ENCODE data around the gene ZNF282.

- TF ChIP-seq POLR2A (IDR thresholded peaks at IDR 0.05) (no peak), POLR2AphosphoS5 (IDR thresholded peaks at IDR 0.05) (no peak)
Observed at GRCh38 chr7:149180722-149181449, 14.5 kb upstream of the ZNF282 start.
